Naive B cell (primary cell): ENCODE data around the gene GSC. TPM values are rescaled to one million over a fixed set of nuclear protein-coding genes. Genes with fewer than 3 reads are reported as not detected.

Experiments
- ATAC-seq, 2 donors: fragments of 150-1000 bp; cut with Tn5 transposase; 2 replicates each; pipeline ENCODE4 v1.10.0; 2021; ENCODE audit warnings: low read depth in 2 of 2, mild to moderate bottlenecking in 2 of 2, moderate library complexity in 2 of 2
- DNase-seq: peaks from one replicate; pipeline ENCODE4 v3.0.0; 2022
- H3K27ac Mint-ChIP-seq, 6 donors: one replicate each; pipeline ENCODE4 v1.8.0; 2020 to 2022; ENCODE audit warnings: mild to moderate bottlenecking in 6 of 6, mixed read lengths in 6 of 6, moderate library complexity in 5 of 6, inconsistent platforms in 2 of 6
- H3K27me3 Mint-ChIP-seq, 3 donors: one replicate each; pipeline ENCODE4 v1.8.0; 2021 to 2022; ENCODE audit warnings: mixed read lengths in 3 of 3, mild to moderate bottlenecking in 1 of 3
- H3K36me3 Mint-ChIP-seq, 2 donors: one replicate each; pipeline ENCODE4 v1.8.0; 2020 to 2022; ENCODE audit warnings: mixed read lengths in 2 of 2, inconsistent platforms in 1 of 2, mild to moderate bottlenecking in 1 of 2
- H3K4me1 Mint-ChIP-seq, 3 donors: one replicate each; pipeline ENCODE4 v1.8.0; 2020 to 2022; ENCODE audit warnings: mixed read lengths in 3 of 3, inconsistent platforms in 1 of 3, mild to moderate bottlenecking in 1 of 3, moderate library complexity in 1 of 3
- H3K4me3 Mint-ChIP-seq, 8 donors: one replicate each; pipeline ENCODE4 v1.8.0; 2020 to 2022; ENCODE audit warnings: mild to moderate bottlenecking in 8 of 8, mixed read lengths in 8 of 8, moderate library complexity in 8 of 8, inconsistent platforms in 2 of 8
- H3K9me3 Mint-ChIP-seq, 7 donors: one replicate each; pipeline ENCODE4 v1.8.0; 2020 to 2022; ENCODE audit warnings: mixed read lengths in 7 of 7, mild to moderate bottlenecking in 5 of 7, inconsistent platforms in 2 of 7, moderate library complexity in 1 of 7
- polyA plus RNA-seq, 6 donors: library from polyadenylated mRNA; unstranded; fragments of 300-500 nt; fragmentation: Illumina TruSeq; gene quantifications; one replicate each; pipeline ENCODE4 v1.2.3, GENCODE V29; 2021; ENCODE audit warnings: low read depth in 6 of 6

The GSC gene
- polyA plus RNA-seq, 6 donors from 2014 or later, result not detected

GRCh38 chr14:94768521-94769390, 1.2 kb downstream of the GSC start:
- no peak for ATAC-seq
- Mint-ChIP-seq H3K9me3 (peaks cover 0 to 7% (median 5%) of the 10 kb centered on the region in 7 donors), H3K27ac (peak overlapping the region in 1 of 6 donors; percentile 33), H3K4me3 (peak overlapping the region; percentile 69 to 89 (median 84)), H3K27me3 (peaks cover 64 to 89% (median 89%) of the 10 kb centered on the region in 3 donors), H3K36me3 (peaks cover 0 to 19% of the 10 kb centered on the region in 2 donors), H3K4me1 (peaks cover 14 to 25% (median 19%) of the 10 kb centered on the region in 3 donors)
- no peak for DNase-seq

GRCh38 chr14:94768141-94768520, 1.8 kb downstream of the GSC start:
- peaks cover 0 to 16% of the 10 kb centered on the region in 2 donors for H3K36me3 Mint-ChIP-seq

GRCh38 chr14:94767321-94767878, 2.5 kb downstream of the GSC start:
- Mint-ChIP-seq H3K36me3 (peaks cover 0 to 15% of the 10 kb centered on the region in 2 donors), H3K27ac (no peak overlapping the region), H3K27me3 (peaks cover 67 to 89% (median 89%) of the 10 kb centered on the region in 3 donors), H3K4me3 (peak overlapping the region in 5 of 8 donors; percentile 59 to 88 (median 84)), H3K9me3 (peaks cover 0 to 7% (median 0%) of the 10 kb centered on the region in 7 donors), H3K4me1 (peaks cover 14 to 25% (median 19%) of the 10 kb centered on the region in 3 donors)
- ATAC-seq (no peak), DNase-seq (no peak)

More at GRCh38 chr14:94768141-94768520, 1.8 kb downstream of the GSC start:
- Mint-ChIP-seq H3K27ac (peak overlapping the region in 1 of 6 donors; percentile 33), H3K27me3 (peaks cover 63 to 89% (median 89%) of the 10 kb centered on the region in 3 donors), H3K9me3 (peaks cover 0 to 7% (median 0%) of the 10 kb centered on the region in 7 donors), H3K4me3 (peak overlapping the region; percentile 55 to 88 (median 74)), H3K4me1 (peaks cover 14 to 25% (median 19%) of the 10 kb centered on the region in 3 donors)
- ATAC-seq (no peak), DNase-seq (no peak)

GRCh38 chr14:94764573-94764972, 5.3 kb downstream of the GSC start:
- H3K9me3 Mint-ChIP-seq, result peaks cover 0 to 2% (median 0%) of the 10 kb centered on the region in 7 donors
- DNase-seq (no peak), ATAC-seq (no peak)
- H3K4me3 Mint-ChIP-seq, result no peak overlapping the region
- peaks cover 0 to 7% of the 10 kb centered on the region in 2 donors for H3K36me3 Mint-ChIP-seq
- H3K27ac Mint-ChIP-seq, result peak overlapping the region in 1 of 6 donors; percentile 32
- H3K27me3 Mint-ChIP-seq, result peaks cover 60 to 77% (median 77%) of the 10 kb centered on the region in 3 donors
- H3K4me1 Mint-ChIP-seq, result peaks cover 13 to 17% (median 14%) of the 10 kb centered on the region in 3 donors

- Mint-ChIP-seq H3K4me1 (peaks cover 0 to 4% (median 0%) of the 10 kb centered on the region in 3 donors), H3K4me3 (no peak overlapping the region), H3K27me3 (peaks cover 50 to 71% (median 59%) of the 10 kb centered on the region in 3 donors), H3K36me3 (no peaks in the 10 kb centered on the region), H3K27ac (peak overlapping the region in 1 of 6 donors; percentile 34), H3K9me3 (peaks cover 0 to 7% (median 0%) of the 10 kb centered on the region in 7 donors)
- no peak for DNase-seq
- ATAC-seq, result no peak
These were observed 7.5 kb downstream of the GSC start for GRCh38 chr14:94762431-94762830.

GRCh38 chr14:94761997-94762377, 7.9 kb downstream of the GSC start:
- ATAC-seq (no peak), DNase-seq (no peak)
- peaks cover 0 to 7% (median 0%) of the 10 kb centered on the region in 7 donors for H3K9me3 Mint-ChIP-seq
- no peak overlapping the region for H3K27ac Mint-ChIP-seq
- H3K4me1 Mint-ChIP-seq, result peaks cover 0 to 2% (median 0%) of the 10 kb centered on the region in 3 donors
- peaks cover 49 to 71% (median 59%) of the 10 kb centered on the region in 3 donors for H3K27me3 Mint-ChIP-seq
- H3K4me3 Mint-ChIP-seq, result no peak overlapping the region
- no peaks in the 10 kb centered on the region for H3K36me3 Mint-ChIP-seq

GRCh38 chr14:94761348-94761996, 8.4 kb downstream of the GSC start:
- Mint-ChIP-seq H3K4me1 (no peaks in the 10 kb centered on the region), H3K27me3 (peaks cover 48 to 72% (median 59%) of the 10 kb centered on the region in 3 donors)

DNA sequence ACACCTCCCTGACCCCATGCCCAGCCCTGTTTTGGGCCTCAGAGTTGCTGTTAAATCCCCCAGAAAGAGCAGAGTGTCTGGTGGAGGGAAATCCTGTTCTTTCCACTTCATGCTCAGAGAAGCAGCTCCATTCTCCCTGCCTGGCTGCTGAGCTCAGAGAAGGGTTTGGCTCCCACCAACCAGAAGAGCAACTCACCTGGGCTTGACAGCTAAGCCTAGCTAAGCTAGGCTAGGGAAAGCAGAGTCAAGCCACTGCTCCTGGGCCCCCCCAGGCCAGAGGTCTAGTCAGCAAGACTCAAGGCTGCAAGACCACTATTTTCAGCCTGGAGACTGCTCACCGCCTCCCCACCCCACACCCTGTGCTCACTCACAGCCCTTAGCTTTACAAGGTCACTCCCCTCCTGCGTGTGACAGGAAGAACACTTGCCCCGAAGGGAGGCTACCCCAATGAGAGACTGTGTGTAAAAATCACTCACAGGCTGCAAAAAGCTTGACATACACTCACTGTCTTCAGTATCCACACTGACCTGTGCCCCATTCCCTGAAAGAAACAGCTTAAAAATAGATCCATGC, 13.5 kb downstream of the GSC start:
- no peaks in the 10 kb centered on the region for H3K36me3 Mint-ChIP-seq
- no peak overlapping the region for H3K4me3 Mint-ChIP-seq
- no peak for ATAC-seq
- no peaks in the 10 kb centered on the region for H3K4me1 Mint-ChIP-seq
- peaks cover 16 to 38% (median 29%) of the 10 kb centered on the region in 3 donors for H3K27me3 Mint-ChIP-seq
- H3K27ac Mint-ChIP-seq, result no peak overlapping the region
- no peak for DNase-seq
- peaks cover 0 to 7% (median 0%) of the 10 kb centered on the region in 7 donors for H3K9me3 Mint-ChIP-seq

More at GRCh38 chr14:94761348-94761996, 8.4 kb downstream of the GSC start:
- Mint-ChIP-seq H3K36me3 (no peaks in the 10 kb centered on the region), H3K4me3 (no peak overlapping the region), H3K9me3 (peaks cover 0 to 7% (median 0%) of the 10 kb centered on the region in 7 donors), H3K27ac (no peak overlapping the region)
- no peak for ATAC-seq
- no peak for DNase-seq

- Mint-ChIP-seq H3K27ac (no peak overlapping the region), H3K27me3 (peaks cover 12 to 42% (median 32%) of the 10 kb centered on the region in 3 donors), H3K4me3 (no peak overlapping the region), H3K36me3 (no peaks in the 10 kb centered on the region), H3K9me3 (peaks cover 0 to 7% (median 0%) of the 10 kb centered on the region in 7 donors), H3K4me1 (no peaks in the 10 kb centered on the region)
- DNase-seq (no peak), ATAC-seq (no peak)
These were observed 15.4 kb downstream of the GSC start for GRCh38 chr14:94754391-94754942.

DNA sequence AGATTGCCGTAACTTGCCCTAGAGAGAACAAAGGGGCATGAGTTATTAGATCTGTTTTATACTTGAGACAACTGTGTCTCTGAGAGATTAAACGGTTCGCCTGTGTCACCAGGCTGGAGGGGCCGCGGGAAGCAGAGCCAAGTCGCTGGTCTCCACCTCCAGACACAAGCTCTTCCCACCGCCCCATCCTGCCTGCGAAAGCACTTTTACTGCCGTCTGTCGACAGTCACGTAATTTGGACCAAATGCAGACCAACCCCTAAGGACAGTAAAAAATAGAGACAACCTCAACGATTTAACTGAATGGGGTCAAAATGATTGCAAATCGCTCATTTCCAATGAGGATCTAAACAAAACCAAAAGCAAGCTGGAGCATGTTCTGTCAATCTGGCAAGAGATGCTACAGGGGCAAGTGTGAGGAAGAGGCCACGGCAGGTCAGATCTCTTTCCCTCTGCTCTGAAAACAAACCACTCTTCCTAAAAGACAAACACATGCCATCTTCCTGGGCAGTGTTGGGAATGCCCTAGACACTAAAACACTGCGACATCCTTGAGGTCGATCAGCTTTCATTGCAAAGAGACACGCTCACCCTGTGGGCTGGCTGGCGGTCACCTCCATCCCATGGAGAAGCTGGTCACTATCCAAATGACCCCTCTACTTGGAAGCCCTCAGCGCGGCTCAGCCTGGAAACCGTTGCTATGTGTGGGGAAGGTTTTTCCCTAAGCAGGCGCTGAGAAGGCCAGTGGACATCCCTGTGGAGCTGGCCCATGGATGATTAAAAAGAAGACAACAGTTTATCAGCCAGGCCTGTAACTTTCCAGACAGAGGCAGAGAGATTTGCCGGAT, 17.1 kb downstream of the GSC start:
- Mint-ChIP-seq H3K27me3 (peaks cover 8 to 32% (median 30%) of the 10 kb centered on the region in 3 donors), H3K27ac (peak overlapping the region in 2 of 6 donors; percentile 28 to 58), H3K4me3 (no peak overlapping the region), H3K36me3 (no peaks in the 10 kb centered on the region), H3K9me3 (peaks cover 0 to 2% (median 0%) of the 10 kb centered on the region in 7 donors), H3K4me1 (no peaks in the 10 kb centered on the region)
- DNase-seq (no peak), ATAC-seq (no peak)

GRCh38 chr14:94751956-94752355, 18.0 kb downstream of the GSC start:
- Mint-ChIP-seq H3K9me3 (peaks cover 0 to 2% (median 0%) of the 10 kb centered on the region in 7 donors), H3K4me1 (no peaks in the 10 kb centered on the region), H3K36me3 (no peaks in the 10 kb centered on the region), H3K27ac (no peak overlapping the region), H3K4me3 (no peak overlapping the region), H3K27me3 (peaks cover 9 to 24% (median 23%) of the 10 kb centered on the region in 3 donors)
- DNase-seq (no peak), ATAC-seq (no peak)

DNA sequence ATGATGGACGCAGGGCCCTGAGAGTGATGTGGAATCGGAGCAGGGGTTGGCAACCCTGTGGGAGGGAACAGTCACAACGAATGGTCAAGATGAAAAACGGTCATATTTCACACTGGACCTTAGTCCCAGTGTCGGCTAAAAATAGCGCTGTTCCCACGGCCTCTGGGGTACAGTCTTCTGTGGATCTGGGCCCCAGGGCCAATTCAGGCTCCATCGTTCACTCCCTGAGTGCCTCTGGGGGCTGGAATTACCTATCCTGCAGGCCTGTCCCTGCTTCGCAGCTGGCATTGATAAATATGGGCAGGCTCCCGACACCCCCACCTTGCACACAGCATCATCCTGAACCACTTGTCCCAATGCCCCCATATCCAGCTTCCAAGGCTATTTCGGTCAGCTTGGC, 18.6 kb downstream of the GSC start:
- DNase-seq, result no peak

More for the DNA sequence above, 18.6 kb downstream of the GSC start:
- no peaks in the 10 kb centered on the region for H3K36me3 Mint-ChIP-seq
- no peak overlapping the region for H3K4me3 Mint-ChIP-seq
- H3K27ac Mint-ChIP-seq, result no peak overlapping the region
- H3K4me1 Mint-ChIP-seq, result no peaks in the 10 kb centered on the region
- peaks cover 12 to 22% (median 18%) of the 10 kb centered on the region in 3 donors for H3K27me3 Mint-ChIP-seq
- H3K9me3 Mint-ChIP-seq, result peaks cover 0 to 4% (median 0%) of the 10 kb centered on the region in 7 donors
- ATAC-seq, result no peak
